IPS DF 4.7 (cell line): ENCODE measurements around the gene FMN2.
"Not testable (repeated sequence)": the region's sequence is repeated elsewhere in the genome, so short reads cannot be mapped to it uniquely, and the experiment has no call there.

ENCODE experiments used
- DNase-seq: peaks from one replicate; pipeline ENCODE4 v3.0.0-alpha.2; 2013; ENCODE audit warnings: low spot score; ENCODE audit errors: extremely low read depth

Gene FMN2

GRCh38 chr1:240362826-240363225 is 271.1 kb downstream of the FMN2 start:
- DNase-seq: no peak

GRCh38 chr1:240363315-240363714 is 271.6 kb downstream of the FMN2 start:
- DNase-seq: no peak

- no peak for DNase-seq
Measured at GRCh38 chr1:240363914-240364313, 272.2 kb downstream of the FMN2 start.

GRCh38 chr1:240366636-240367035 is 275.0 kb downstream of the FMN2 start:
- no peak for DNase-seq

GRCh38 chr1:240385551-240385950 is 293.9 kb downstream of the FMN2 start:
- no peak for DNase-seq

- DNase-seq: no peak
Measured at GRCh38 chr1:240385985-240386978, 294.6 kb downstream of the FMN2 start.

- no peak for DNase-seq
Measured at GRCh38 chr1:240387051-240387450, 295.4 kb downstream of the FMN2 start.

GRCh38 chr1:240391660-240392260 is 300.1 kb downstream of the FMN2 start:
- no peak for DNase-seq

GRCh38 chr1:240394353-240394752 is 302.7 kb downstream of the FMN2 start:
- DNase-seq: no peak

GRCh38 chr1:240395336-240395735 is 303.7 kb downstream of the FMN2 start:
- DNase-seq: no peak

- no peak for DNase-seq
Measured at GRCh38 chr1:240399381-240399780, 307.7 kb downstream of the FMN2 start.

GRCh38 chr1:240401731-240402130 is 310.0 kb downstream of the FMN2 start:
- no peak for DNase-seq

GRCh38 chr1:240402326-240402725 is 310.6 kb downstream of the FMN2 start:
- no peak for DNase-seq

GRCh38 chr1:240404286-240404685 is 312.6 kb downstream of the FMN2 start:
- no peak for DNase-seq

GRCh38 chr1:240405751-240406150 is 314.1 kb downstream of the FMN2 start:
- DNase-seq: no peak

- DNase-seq: no peak
Measured at GRCh38 chr1:240407407-240407806, 315.7 kb downstream of the FMN2 start.

- no peak for DNase-seq
Measured at GRCh38 chr1:240409615-240410014, 317.9 kb downstream of the FMN2 start.

GRCh38 chr1:240413732-240414131 is 322.0 kb downstream of the FMN2 start:
- no peak for DNase-seq

GRCh38 chr1:240414237-240414636 is 322.6 kb downstream of the FMN2 start:
- DNase-seq: no peak

GRCh38 chr1:240415011-240415410 is 323.3 kb downstream of the FMN2 start:
- DNase-seq: not testable (repeated sequence)

- no peak for DNase-seq
Measured at GRCh38 chr1:240415532-240415931, 323.8 kb downstream of the FMN2 start.

GRCh38 chr1:240417317-240417716 is 325.6 kb downstream of the FMN2 start:
- no peak for DNase-seq

- DNase-seq: no peak
Measured at GRCh38 chr1:240420766-240421165, 329.1 kb downstream of the FMN2 start.
